Superior temporal gyrus (tissue), 1 donor: Measurements from ENCODE around the gene SPAG9.

Experiments used
- DNase-seq: peaks from one replicate; pipeline ENCODE4 v3.0.0-alpha.2; 2016; ENCODE audit errors: extremely low spot score

SPAG9 gene

DNA sequence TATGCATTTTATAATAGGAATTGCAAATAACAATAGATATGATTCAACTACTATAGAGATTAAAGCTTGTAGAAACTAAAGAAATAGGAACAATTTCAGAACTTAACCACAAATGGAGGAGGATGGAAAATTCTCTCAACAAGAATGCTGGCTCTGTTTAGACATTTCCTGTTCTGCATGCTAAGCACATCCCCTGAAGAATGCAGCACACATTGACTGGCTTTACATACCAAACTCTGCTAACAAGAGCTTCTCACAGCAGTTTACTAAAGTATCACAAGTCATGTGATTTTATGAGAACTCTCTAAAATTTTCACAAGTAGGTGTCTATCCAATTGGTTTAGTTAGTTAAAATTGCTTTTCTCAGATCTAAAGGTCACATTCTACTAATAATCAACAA lies 85.2 kb downstream of the SPAG9 start:
- peak; percentile 89 for DNase-seq

DNA sequence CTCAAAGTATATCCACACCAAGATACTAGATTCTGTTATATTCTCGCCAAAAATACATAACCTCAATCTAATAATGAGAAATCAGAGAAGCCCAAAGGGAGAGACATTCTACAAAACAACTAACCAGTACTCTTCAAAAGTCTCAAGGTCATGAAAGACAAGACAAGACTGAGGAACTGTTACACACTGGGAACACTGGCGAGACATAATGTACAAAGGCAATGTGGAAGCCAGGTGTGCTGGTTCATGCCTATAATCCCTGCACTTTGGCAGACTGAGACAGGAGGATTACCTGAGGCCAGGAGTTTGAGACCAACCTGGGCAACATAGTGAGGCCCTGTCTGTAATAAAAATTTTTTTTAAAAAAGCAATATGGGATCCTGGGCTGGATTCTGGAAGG lies 85.9 kb downstream of the SPAG9 start:
- DNase-seq: no peak

DNA sequence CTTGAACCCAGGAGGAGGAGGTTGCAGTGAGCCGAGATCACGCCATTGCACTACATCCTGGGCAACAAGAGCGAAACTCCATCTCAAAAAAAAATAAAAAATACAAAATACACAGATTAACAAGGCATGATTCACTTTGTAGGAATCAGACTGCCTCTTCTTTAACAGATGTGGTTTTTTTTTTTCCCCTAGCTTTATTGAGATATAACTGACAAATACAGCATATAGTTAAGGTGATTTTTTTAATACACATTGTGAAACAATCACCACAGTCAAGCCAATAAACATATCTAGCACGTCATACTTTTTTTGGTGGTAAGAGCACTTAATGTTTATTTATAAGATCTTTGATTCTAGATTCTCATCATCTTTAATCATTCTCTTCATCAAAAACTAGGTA lies 87.8 kb downstream of the SPAG9 start:
- no peak for DNase-seq

DNA sequence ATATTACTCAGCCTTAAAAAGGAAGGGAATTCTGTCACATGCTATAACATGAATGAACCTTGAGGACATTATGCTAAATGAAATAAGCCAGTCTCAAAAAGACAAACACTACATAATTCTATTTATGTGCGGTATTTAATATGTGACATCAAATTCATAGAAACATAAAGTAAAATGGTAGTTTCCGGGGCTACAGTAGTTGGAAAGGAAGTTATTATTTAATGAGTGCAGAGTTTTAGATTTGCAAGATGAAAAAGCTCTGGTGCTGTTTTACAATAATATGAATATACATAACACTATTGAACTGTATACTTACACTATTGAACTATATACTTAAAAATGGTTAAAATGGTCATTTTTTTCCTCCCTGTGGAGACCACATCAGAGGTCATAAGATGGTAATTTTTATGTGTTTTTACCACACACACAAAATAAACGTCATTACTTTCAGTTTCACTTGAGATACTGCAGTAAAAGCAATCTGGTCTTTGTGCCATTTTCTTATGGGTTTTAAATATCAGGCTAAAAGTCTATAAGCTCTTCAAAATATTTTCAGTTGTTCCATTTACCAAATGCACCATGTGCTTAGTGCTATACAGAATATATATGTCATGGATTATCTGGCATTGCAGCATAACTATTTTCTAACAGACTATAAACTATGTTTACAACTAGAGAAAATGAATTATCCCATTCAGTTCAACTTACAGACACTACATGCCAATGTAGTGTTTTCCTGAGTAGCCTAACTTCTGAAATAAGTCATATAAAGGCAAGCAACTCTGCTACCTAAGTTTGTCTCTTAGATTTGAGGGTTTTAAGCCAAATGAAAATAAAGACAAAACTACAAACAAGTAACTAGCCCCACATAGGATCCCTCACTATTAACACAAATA lies 90.9 kb downstream of the SPAG9 start:
- DNase-seq: peak; percentile 62

DNA sequence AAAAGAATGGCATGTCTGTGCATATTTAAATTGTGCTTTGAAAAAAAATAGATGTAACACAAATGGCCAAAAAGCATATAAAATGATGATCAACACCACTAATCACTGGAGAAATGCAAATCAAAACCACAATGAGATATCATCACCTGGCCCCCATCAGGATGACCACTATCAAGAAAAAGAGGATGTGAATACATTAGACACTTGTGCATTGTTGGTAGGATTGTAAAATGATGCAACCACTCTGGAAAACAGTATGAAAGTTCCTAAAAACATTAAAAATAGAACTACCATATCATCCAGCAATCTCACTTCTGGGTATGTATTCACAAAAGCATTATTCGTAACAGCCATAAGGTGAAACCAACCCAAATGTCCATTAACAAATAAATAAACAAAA lies 91.5 kb downstream of the SPAG9 start:
- DNase-seq: no peak

DNA sequence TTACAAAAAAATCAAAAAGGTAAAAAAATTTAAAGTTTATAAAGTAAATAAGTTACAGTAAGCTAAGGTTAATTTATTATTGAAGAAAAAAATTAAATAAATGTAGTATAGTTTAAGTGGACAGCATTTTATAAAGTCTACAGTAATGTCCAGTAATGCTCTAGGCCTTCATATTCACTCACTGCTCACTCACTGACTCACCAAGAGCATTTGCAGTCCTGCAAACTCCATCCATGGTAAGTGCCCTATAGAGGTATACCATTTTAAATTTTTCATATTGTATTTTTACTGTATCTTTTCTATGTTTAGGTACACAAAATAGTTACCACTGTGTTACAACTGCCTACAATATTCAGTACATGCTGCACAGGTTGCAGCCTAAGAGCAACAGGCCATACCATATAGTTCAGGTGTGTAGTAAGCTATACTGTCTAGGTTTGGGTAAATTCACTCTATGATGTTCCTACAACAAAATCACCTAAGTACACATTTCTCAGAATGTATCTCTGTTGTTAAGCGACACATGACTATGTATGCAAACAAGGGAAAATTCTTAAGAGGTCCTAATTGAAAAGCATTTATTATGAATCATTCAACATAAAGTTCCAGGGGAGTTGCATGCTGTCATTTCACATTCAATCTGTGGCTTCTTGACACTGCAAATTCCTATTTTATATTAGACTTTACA lies 92.3 kb downstream of the SPAG9 start:
- peak; percentile 18 for DNase-seq

- no peak for DNase-seq
Measured at GRCh38 chr17:51018541-51018940, 102.1 kb downstream of the SPAG9 start.

DNA sequence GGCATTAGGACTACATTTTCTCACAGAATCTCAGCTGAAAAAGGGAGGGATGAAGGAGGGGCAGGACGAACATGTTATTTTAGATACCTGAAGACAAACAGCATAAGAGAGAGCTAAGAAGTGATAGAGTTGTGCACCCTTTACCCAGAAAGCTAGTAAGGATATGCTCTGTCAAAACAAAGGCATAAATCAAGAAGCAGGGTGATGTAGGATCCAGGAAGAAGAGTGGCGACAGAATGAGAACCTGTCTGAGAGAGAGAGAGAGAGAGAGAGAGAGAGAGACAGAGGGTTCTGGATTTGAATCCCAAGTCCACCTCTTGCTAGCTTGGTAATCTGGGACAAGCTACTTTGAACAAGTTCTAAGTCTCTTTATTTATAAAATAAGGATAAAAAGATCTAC lies 103.4 kb downstream of the SPAG9 start:
- DNase-seq: no peak

GRCh38 chr17:51016099-51016498 lies 104.6 kb downstream of the SPAG9 start:
- no peak for DNase-seq

GRCh38 chr17:51015145-51015558 lies 105.5 kb downstream of the SPAG9 start:
- DNase-seq: no peak

DNA sequence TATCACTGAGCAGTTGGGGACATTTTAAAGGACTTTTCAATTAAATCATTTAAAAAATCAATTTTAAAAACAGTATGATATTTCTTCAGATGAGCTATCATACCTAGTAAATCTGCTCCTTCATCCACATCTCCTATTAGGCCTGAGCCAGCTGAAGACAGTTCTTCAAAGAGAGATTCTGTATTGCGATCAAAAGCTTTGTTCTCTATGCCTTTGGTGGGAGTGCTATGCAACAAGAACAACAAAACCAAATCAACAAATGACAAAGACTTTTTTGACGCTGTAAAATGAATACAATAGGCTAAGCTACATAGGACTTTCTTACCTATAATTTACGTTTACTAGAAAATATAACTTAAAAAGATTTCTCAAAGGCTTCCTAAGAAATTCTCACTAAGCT lies 106.5 kb downstream of the SPAG9 start:
- DNase-seq: peak; percentile 77

- DNase-seq: no peak
Measured at GRCh38 chr17:51013322-51013721, 107.3 kb downstream of the SPAG9 start.

GRCh38 chr17:51012538-51012937 lies 108.1 kb downstream of the SPAG9 start:
- DNase-seq: no peak

GRCh38 chr17:51010173-51010675 lies 110.4 kb downstream of the SPAG9 start:
- no peak for DNase-seq

GRCh38 chr17:51006601-51007000 lies 114.1 kb downstream of the SPAG9 start:
- DNase-seq: peak; percentile 71

DNA sequence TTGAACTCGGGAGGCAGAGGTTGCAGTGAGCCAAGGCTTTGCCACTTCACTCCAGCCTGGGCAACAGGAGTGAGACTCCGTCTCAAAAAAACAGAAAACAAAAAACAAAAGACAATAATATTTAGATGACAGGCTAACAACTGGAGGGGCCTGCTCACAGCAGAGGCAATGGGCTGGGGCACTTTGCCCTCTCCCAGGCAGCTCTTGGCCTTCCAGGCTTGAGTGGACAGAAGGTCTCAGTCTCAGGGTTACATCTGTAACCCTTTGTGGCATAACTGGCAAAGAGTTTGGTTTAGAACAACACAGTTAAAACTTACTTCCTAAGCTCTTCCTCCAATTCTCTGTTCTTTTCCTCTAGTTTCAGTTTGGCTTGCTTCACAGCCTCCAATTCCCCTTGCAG lies 114.9 kb downstream of the SPAG9 start:
- no peak for DNase-seq

- no peak for DNase-seq
Measured at GRCh38 chr17:51004249-51004648, 116.4 kb downstream of the SPAG9 start.

GRCh38 chr17:51000835-51001638 lies 119.6 kb downstream of the SPAG9 start:
- DNase-seq: peak; percentile 93

DNA sequence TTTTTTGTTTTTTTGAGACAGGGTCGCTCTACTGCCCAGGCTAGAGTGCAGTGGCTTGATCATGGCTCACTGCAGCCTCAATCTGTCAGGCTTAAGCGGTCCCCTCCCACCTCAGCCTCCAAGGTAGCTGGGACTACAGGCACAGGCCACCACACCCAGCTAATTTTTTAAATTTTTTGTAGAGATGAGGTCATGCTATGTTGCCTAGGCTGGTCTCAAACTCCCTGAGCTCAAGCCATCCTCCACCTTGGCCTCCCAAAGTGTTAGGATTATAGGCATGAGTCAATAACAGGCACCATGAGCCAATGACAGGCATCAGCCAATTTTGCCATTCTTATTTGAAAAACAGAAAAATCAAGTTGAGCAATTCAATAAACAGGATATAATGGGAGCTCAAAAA lies 125.0 kb downstream of the SPAG9 start:
- no peak for DNase-seq

- DNase-seq: no peak
Measured at GRCh38 chr17:50993544-50993943, 127.1 kb downstream of the SPAG9 start.

DNA sequence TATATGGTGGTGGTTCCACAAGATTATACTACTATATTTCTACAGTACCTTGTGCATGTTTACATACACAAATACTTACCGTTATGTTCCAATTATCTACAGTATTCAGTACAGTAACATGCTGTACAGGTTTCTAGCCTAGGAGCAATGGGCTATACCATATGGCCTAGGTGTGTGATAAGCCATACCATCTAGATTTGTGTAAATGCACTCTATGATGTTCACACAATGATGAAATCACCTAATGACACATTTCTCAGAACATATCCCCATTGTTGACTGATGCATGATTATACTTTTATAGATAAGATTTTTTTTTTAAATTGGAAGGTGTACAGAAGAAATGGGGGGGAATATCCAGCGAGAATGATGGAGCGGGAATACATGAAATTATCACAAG lies 131.5 kb downstream of the SPAG9 start:
- DNase-seq: no peak

GRCh38 chr17:50988427-50988826 lies 132.2 kb downstream of the SPAG9 start:
- no peak for DNase-seq
